Activated T-cell treated with anti-CD3 and anti-CD28 coated beads for 48 hours (primary cell): Measurements from ENCODE around the gene TMPRSS9.
"Not testable (repeated sequence)": the region's sequence is repeated elsewhere in the genome, so short reads cannot be mapped to it uniquely, and the experiment has no call there.

Experiments used
- DNase-seq: peaks from one replicate; pipeline ENCODE4 v3.0.0-alpha.2; 2020; ENCODE audit warnings: low read depth

TMPRSS9 gene

DNA sequence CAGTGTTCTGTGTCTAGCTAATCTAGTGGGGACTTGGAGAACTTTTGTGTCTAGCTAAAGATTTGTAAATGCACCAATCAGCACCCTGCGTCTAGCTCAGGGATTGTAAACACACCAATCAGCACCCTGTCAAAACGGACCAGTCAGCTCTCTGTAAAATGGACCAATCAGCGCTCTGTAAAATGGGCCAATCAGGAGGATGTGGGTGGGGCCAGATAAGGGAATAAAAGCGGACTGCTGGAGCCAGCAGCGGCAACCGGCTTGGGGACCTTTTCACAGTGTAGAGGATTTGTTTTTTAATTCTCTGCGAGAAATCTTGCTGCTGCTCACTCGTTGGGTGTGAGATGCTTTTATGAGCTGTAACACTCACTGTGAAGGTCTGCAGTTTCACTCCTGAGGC, 32.8 kb downstream of the TMPRSS9 start:
- DNase-seq, result not testable (repeated sequence)

DNA sequence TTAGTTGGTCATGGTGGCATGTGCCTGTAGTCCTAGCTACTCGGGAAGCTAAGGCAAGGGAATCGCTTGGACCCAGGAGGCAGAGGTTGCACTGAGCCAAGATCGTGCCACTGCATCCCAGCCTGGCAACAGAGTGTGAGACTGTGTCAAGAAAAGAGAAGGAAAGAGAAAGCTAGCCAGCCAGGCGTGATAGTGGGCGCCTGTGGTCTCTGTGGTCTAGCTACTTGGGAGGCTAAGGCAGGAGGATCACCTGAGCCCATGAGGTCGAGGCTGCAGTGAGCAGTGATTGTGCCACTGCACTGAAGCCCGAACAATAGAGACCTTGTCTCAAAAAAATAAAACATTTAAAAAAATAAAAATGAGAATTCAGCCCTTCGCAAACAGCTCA, 34.0 kb downstream of the TMPRSS9 start:
- no peak for DNase-seq

DNA sequence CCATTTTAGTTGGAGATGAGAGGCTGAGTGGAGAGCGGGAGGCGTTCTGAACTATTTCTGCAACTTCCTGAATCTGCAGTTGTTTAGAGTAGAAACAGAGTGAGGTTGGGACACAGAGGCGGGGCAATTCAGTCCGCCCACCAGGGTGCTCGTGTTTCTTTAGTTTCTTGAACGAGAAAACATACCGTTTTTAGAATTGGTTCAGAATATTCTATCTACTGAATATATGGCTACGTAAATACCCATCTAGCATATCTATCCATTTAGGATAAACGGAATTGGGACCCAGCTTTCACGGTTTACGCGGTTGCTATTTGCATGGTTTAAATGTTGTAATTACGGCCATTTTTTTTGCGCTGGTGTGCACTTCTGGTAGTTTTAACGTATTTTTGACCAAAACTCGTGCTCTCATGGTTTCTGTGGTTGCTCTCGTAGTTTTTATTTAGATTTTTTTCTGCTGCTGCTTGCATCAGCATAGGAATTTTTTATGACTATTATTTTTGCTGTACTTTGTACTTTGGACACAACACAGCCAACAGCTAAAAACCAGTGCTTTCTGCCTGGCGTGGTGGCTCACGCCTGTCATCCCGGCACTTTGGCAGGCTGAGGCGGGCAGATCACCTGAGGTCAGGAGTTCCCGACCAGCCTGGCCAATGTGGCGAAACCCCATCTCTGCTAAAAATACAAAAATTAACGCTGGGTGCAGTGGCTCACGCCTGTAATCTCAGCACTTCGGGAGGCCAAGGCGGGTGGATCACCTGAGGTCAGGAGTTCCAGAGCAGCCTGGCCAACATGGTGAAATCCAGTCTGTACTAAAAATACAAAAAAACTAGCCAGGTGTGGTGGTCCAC, 34.6 kb downstream of the TMPRSS9 start:
- no peak for DNase-seq

DNA sequence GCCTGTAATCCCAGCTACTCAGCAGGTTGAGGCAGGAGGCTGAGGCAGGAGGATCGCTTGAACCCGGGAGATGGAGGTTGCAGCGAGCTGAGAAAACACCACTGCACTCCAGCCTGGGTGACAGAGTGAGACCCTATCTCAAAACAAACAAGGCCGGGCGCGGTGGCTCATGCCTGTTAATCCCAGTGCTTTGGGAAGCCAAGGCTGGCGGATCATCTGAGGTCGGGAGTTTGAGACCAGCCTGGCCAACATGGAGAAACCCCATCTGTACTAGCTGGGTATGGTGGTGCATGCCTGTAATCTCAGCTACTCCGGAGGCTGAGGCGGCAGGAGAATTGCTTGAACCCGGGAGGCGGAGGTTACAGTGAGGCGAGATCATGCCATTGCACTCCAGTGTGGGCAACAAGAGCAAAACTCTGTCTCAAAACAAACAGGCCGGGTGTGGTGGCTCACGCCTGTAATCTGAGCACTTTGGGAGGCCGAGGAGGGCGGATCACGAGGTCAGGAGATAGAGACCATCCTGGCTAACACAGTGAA, 35.3 kb downstream of the TMPRSS9 start:
- not testable (repeated sequence) for DNase-seq

DNA sequence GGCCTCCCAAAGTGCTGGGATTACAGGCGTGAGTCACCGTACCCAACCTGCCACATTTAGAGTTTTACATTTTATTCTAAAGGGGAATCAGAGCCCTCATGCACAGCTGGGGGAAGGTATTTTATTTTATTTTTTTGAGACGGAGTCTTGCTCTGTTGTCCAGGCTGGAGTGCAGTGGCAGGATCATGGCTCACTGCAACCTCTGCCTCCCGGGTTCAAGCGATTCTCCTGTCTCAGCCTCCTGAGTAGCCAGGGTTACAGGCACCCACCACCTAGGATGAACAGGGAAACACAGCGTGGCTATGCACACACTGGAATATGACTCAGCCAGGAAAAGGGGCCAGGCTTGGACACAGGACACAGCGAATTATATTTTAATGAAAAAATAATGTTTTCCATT, 37.1 kb downstream of the TMPRSS9 start:
- not testable (repeated sequence) for DNase-seq

DNA sequence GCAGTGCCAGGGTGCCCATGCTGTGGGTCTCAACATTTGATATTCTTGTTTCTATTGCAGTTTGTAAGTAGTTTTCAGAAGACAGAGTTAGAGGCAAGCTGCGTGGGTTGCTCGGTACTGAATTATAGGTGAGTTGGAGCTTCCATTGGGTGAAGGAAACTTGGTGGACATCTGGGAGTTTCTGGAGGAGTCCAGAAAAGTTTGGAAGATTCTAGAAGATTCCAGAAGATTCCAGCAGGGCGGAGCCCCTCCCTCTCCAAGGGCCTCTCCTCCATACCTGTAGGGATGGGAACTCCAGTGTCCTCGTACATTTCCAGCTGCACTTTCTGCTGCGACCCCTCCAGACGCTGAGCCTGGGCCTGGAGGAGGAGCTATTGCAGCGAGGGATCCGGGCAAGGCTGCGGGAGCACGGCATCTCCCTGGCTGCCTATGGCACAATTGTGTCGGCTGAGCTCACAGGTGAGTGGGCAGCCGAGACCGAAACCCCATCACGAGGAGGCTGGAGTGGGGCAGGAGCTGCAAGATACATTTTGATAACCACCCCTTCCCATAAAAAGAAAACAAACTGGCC, 38.8 kb downstream of the TMPRSS9 start:
- no peak for DNase-seq

DNA sequence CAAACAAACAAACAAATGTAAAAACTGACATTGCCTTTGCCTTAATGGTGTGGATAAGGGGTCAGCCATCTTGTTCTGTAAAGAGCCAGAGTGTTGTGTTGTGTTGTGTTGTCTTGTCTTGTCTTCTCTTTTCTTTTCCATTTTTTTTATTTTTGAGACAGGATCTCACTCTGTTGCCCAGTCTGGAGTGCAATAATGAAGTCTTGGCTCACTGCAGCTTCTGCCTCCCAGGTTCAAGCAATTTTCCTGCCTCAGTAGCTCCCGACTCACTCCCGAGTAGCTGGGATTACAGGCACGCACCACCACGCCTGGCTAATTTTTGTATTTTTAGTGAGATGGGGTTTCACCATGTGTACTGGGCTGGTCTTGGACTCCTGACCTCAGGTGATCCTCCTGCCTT, 39.5 kb downstream of the TMPRSS9 start:
- DNase-seq, result no peak

DNA sequence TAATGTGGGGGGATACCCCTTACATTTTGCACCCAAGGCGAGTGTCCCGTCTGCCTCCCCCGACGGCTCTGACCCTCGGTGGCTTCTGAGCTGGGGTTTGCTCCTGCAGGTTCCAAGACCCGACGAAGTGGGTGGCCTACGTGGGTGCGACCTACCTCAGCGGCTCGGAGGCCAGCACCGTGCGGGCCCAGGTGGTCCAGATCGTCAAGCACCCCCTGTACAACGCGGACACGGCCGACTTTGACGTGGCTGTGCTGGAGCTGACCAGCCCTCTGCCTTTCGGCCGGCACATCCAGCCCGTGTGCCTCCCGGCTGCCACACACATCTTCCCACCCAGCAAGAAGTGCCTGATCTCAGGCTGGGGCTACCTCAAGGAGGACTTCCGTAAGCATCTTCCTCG, 48.2 kb downstream of the TMPRSS9 start:
- no peak for DNase-seq

DNA sequence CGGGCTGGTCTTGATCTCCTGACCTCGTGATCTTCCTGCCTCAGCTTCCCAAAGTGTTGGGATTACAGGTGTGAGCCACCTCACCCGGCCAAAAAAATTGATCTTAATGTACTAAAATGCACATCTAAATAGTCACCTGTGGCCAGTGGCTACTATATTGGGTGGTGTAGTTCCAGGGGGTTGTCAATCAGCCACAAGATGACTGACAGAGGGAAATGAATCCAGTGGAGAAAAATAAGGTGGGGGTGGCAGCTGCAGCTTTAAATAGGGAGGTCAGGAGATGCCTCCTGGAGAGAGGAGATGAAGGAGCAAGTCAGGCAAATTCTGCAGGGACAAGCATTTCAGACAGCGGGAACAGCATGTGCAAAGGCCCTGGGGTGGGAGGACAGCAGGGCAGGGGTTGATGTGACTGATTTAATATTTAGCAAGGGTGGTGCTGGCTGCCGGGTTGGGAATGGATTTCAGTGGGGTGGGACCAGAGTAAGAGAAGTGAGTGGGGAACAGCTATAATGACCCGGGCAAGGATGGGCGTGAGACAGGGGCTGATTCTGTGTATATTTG, 49.4 kb downstream of the TMPRSS9 start:
- DNase-seq, result no peak

DNA sequence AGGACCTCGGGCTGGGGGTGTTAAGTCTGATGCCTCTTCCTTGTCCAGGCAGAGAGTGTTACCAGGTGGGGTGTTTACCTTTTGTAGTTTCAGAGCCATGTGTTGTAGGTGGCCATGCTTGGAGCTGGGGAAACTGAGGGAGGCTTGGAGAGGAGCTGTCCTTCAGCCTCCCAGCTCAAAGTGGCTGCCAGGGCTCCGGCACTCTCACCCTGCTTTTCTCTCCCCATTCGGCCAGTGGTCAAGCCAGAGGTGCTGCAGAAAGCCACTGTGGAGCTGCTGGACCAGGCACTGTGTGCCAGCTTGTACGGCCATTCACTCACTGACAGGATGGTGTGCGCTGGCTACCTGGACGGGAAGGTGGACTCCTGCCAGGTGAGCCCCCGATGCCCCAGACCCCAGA, 50.0 kb downstream of the TMPRSS9 start:
- no peak for DNase-seq

DNA sequence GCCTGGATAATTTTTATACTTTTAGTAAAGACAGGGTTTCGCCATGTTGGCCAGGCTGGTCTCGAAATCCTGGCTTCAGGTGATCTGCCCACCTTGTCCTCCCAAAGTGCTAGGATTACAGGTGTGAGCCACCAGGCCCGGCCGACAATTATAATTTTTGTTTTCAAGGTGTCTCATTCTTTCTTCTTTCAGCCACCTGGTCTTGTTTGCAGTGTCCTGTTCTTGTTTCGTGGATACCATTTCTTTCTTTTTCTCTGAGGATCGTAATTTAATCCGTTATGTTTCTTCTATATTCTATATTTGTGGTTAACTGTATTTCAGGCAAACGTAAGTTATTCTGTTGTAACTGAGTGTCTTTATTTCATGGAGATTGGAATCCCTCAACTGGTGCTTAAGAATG, 51.6 kb downstream of the TMPRSS9 start:
- no peak for DNase-seq

DNA sequence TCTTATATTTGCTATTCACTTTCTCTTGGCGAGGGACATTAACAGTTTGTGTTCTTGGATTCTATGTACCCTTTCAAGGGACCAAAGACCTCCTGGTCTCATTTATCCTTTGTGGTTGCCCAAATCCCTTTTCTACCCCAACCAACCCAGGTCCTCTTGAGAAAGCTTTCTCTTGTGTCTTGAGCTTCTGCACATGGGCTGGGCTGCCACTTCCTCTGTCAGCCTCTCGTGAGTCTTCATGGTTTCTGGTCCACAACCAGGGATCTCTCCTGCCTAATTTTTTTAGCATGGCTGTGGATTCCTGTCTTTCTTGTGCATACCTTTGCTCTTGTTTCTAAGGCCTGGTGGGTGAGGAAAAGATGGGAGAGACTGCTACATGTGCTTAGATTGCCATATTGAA, 52.4 kb downstream of the TMPRSS9 start:
- no peak for DNase-seq

DNA sequence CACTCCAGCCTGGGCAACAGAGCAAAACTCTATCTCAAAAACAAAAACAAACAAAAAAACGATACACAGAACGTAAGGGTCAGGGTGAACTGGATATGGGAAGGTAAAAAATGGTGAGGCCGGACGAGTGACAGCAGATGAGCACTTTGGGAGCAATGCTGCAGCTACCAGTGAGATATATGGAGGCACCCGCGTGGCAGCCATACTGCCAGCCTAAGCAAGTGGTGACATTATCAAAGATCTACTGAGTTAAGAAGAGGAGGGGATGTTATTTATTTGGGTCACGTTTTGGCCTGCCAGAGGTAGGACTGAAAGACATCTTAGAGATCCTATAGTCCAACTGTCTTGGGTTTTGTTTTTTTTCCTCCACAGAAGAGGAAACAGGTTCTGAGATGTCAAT, 53.1 kb downstream of the TMPRSS9 start:
- DNase-seq, result no peak

DNA sequence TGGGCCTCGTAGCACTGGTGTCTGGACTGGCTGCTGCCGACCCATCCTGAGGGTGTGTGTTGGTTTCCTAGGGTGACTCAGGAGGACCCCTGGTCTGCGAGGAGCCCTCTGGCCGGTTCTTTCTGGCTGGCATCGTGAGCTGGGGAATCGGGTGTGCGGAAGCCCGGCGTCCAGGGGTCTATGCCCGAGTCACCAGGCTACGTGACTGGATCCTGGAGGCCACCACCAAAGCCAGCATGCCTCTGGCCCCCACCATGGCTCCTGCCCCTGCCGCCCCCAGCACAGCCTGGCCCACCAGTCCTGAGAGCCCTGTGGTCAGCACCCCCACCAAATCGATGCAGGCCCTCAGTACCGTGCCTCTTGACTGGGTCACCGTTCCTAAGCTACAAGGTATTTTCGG, 53.6 kb downstream of the TMPRSS9 start:
- DNase-seq, result no peak

DNA sequence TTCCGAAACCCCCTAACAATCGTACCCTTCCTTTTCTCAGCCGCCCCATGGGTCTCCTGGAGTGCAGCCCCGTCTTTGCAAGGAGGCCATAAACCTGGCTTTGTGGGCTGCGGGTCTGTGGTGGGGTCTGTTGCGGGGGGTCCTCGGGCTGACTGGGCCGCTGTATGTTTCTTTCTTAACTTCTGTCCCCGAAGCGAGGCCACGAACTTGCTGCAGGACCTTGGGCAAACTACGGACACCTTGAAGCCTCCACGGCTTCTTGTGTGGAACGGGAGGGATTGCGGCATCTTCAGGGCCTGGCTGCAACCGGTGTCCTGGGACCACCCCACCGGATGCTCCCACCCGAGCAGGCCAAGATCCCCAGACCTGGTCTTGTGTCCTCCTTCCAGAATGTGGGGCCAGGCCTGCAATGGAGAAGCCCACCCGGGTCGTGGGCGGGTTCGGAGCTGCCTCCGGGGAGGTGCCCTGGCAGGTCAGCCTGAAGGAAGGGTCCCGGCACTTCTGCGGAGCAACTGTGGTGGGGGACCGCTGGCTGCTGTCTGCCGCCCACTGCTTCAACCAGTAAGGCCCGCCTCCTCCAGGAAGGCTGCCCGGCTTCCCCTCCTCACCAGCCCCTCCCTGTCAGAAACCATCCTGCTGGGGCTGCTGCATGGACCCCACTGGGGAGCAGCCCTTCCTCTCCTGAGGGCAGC, 55.4 kb downstream of the TMPRSS9 start:
- no peak for DNase-seq

DNA sequence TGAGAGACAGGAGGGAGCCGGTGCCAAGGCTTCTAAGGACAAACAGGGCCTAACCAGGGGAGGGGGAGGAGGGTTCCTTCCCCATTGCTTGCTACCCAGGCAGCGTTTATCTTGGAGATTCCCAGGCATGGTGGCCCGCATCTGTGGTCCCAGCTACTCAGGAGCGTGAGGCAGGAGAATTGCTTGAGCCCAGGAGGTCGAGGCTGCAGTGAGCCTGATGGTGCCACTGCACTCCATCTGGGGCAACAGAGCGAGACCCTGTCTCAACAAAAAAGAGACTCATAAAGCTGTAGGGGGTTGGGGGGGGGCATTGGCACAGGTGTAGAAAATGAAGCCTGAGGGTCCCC, 55.9 kb downstream of the TMPRSS9 start:
- DNase-seq, result no peak

DNA sequence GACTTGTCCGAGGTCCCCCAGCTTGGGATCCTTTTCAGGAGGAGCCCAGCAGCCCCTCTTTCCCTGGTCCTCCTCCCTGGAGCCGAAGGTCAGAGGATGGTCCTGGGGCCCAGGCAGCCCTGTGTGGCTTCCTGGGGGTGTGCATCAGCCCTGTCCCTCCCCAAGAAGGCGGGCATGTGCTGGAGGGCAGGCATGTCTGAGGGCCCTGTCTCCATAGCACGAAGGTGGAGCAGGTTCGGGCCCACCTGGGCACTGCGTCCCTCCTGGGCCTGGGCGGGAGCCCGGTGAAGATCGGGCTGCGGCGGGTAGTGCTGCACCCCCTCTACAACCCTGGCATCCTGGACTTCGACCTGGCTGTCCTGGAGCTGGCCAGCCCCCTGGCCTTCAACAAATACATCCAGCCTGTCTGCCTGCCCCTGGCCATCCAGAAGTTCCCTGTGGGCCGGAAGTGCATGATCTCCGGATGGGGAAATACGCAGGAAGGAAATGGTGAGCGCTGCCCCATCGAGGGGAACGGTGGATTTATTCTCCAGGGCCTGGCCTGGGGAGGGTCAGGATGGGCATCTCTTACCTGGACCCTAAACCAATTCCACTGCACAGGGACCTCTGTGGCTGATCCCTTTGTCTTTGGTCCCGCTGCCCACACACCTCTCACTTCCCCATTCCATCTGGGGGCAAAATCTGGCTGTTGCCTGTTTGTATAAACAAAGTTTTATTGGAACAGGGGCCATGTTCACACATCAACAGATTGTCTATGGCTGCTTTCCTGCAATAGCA, 56.4 kb downstream of the TMPRSS9 start:
- no peak for DNase-seq

DNA sequence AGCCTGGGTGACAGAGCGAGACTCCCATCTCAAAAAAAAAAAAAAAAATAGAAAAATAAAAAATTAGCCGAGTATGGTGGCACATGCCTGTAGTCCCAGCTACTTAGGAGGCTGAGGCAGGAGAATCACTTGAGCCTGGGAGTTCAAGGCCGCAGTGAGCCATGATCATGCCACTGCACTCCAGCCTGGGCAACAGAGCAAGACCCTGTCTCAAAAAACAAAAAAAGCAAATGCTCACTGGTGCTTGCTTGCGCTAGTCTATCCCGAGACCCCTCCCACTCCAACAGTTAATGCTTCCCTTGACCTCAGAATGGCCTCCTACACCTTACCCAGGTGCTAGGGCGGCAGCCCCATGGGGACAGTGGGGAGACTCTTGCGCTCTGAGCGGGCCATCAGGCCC, 57.4 kb downstream of the TMPRSS9 start:
- not testable (repeated sequence) for DNase-seq

DNA sequence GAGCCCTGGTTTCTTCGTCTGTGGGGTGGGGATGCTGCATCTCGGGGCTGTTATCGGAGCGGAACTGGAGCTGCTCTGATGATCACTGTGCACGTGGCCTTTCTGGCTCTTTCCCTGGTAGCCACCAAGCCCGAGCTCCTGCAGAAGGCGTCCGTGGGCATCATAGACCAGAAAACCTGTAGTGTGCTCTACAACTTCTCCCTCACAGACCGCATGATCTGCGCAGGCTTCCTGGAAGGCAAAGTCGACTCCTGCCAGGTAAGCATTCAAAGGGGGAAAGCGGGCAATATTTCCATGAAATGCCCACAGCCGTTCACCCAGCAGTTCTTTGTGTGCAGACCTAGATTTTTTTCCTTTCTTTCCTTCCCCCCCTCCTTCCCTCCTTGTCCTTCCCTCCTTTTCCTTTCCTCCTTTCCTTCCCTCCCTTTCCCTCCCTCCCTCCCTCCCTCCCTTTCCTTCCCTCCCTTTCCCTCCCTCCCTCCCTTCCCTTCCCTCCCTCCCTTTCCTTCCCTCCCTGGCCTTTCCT, 57.9 kb downstream of the TMPRSS9 start:
- DNase-seq, result no peak

DNA sequence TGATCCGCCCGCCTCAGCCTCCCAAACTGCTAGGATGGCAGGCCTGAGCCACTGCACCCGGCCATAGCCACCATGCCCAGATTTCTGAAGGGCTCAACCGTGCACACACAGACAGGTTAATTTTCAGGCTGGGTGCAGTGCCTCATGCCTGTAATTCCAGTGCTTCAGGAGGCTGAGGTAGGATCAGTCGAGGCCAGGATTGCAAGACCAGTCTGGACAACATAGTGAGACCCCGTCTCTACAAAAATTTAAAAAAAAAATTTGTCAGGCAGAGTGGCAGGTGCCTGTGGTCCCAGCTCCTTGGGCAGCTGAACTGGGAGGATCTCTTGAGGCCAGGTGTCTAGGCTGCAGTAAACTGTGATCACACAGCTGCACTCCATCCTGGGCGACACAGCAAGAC, 59.7 kb downstream of the TMPRSS9 start:
- no peak for DNase-seq

DNA sequence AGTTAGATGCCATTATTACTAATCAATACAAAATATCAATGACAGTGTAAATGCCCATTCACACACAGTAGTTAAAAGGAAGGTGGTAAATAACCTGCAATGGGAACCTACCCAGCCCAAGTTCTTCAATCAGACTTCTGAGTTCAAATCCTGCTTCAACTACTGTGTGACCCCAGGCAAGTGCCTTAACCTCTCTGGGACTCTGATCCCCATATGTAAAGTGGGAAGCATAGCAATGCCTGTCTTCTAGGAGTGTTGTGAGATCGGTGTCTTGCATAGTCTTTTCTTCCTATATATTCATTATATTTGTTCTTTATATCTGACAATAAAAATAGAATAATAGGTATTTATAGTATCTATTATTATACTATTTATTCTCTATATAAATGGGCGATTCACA, 60.4 kb downstream of the TMPRSS9 start:
- DNase-seq, result no peak
